ENCODE data around the gene MUL1. TPM values are rescaled to one million over a fixed set of nuclear protein-coding genes. Genes with fewer than 3 reads are reported as not detected.
A peak's percentile ranks its signal among the peaks of the same experiment; 100 is the strongest.

MUL1 gene
- 21.8 and 26.9 TPM in 2 replicates for total RNA-seq
- polyA plus RNA-seq: 25.7 and 31.9 TPM in 2 replicates
- polyA plus RNA-seq (2012): 25.5 and 34.3 TPM in 2 replicates
- 45.2 and 78.8 TPM in 2 replicates for polyA minus RNA-seq (ENCODE audit: low replicate concordance)

- Histone ChIP-seq H4K20me1 (ENCODE audit: control insufficient read depth, extremely low read depth, insufficient read depth, low read length) (peaks cover 2% of the 10 kb centered on the region), H3K27me3 (ENCODE audit: control insufficient read depth, insufficient read depth, low read length) (no peaks in the 10 kb centered on the region), H3K4me3 (replicated peaks in 1 of 4; ENCODE audit: control extremely low read depth in 1 of 4, insufficient read depth in 1 of 4, low read depth in 3 of 4, low read length in 4 of 4) (peak within 1 kb of the TSS; percentile 80 to 98 (median 91)), H2AFZ (ENCODE audit: low read length) (peak within 1 kb of the TSS; percentile 91), H3K4me2 (ENCODE audit: extremely low read depth, insufficient read depth, low read length) (peak within 1 kb of the TSS; percentile 84), H3K4me1 (ENCODE audit: control insufficient read depth, extremely low read depth, insufficient read depth, low read length) (peaks cover 2% of the 10 kb centered on the region), H3K27ac (ENCODE audit: insufficient read depth, low read length) (peak within 1 kb of the TSS; percentile 91), H3K79me2 (ENCODE audit: control insufficient read depth, insufficient read depth, low read length) (peaks cover 38% of the 10 kb centered on the region), H3K9ac (ENCODE audit: insufficient read depth, low read length) (peak within 1 kb of the TSS; percentile 82), H3K9me3 (ENCODE audit: control insufficient read depth, insufficient read depth, low read depth, low read length) (no peaks in the 10 kb centered on the region), H3K36me3 (ENCODE audit: control insufficient read depth, insufficient read depth, low read length) (peaks cover 3% of the 10 kb centered on the region)
- DNase-seq (ENCODE audit: low read depth in 2 of 2): peak; percentile 92 to 93
- no peak for TF ChIP-seq EZH2 (IDR thresholded peaks at IDR 0.05; ENCODE audit: low read length, missing control alignments)
- TF ChIP-seq, protein P1, sequence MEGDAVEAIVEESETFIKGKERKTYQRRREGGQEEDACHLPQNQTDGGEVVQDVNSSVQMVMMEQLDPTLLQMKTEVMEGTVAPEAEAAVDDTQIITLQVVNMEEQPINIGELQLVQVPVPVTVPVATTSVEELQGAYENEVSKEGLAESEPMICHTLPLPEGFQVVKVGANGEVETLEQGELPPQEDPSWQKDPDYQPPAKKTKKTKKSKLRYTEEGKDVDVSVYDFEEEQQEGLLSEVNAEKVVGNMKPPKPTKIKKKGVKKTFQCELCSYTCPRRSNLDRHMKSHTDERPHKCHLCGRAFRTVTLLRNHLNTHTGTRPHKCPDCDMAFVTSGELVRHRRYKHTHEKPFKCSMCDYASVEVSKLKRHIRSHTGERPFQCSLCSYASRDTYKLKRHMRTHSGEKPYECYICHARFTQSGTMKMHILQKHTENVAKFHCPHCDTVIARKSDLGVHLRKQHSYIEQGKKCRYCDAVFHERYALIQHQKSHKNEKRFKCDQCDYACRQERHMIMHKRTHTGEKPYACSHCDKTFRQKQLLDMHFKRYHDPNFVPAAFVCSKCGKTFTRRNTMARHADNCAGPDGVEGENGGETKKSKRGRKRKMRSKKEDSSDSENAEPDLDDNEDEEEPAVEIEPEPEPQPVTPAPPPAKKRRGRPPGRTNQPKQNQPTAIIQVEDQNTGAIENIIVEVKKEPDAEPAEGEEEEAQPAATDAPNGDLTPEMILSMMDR (conservative IDR thresholded peaks at IDR 0.05 in 1 of 2, IDR thresholded peaks at IDR 0.05 in 1 of 2; ENCODE audit: low read depth in 1 of 2, low read length in 2 of 2): no peak
Measured at GRCh38 chr1:20507564-20508410, at the start of gene MUL1. TSS of gene MUL1 (minus strand) at chr1:20508151. CDS start at chr1:20508024, 127 bp downstream.

GRCh38 chr1:20555758-20556120, 47.8 kb upstream of the MUL1 start:
- H4K20me1 ChIP-seq (ENCODE audit: control insufficient read depth, extremely low read depth, insufficient read depth, low read length): no peaks in the 10 kb centered on the region
- no peaks in the 10 kb centered on the region for H3K4me1 ChIP-seq (ENCODE audit: control insufficient read depth, extremely low read depth, insufficient read depth, low read length)
- no peak overlapping the region for H3K27ac ChIP-seq (ENCODE audit: insufficient read depth, low read length)
- H3K9me3 ChIP-seq (ENCODE audit: control insufficient read depth, insufficient read depth, low read depth, low read length): no peaks in the 10 kb centered on the region
- H3K27me3 ChIP-seq (ENCODE audit: control insufficient read depth, insufficient read depth, low read length): peaks cover 43% of the 10 kb centered on the region
- no peak overlapping the region for H3K4me3 ChIP-seq (replicated peaks in 1 of 4; ENCODE audit: control extremely low read depth in 1 of 4, insufficient read depth in 1 of 4, low read depth in 3 of 4, low read length in 4 of 4)
- H2AFZ ChIP-seq (ENCODE audit: low read length): no peak overlapping the region
- H3K36me3 ChIP-seq (ENCODE audit: control insufficient read depth, insufficient read depth, low read length): no peaks in the 10 kb centered on the region
- no peak overlapping the region for H3K9ac ChIP-seq (ENCODE audit: insufficient read depth, low read length)
- H3K79me2 ChIP-seq (ENCODE audit: control insufficient read depth, insufficient read depth, low read length): no peaks in the 10 kb centered on the region
- no peak overlapping the region for H3K4me2 ChIP-seq (ENCODE audit: extremely low read depth, insufficient read depth, low read length)
- TF ChIP-seq EZH2 (IDR thresholded peaks at IDR 0.05; ENCODE audit: low read length, missing control alignments): peak; percentile 61
- TF ChIP-seq, protein P1 (conservative IDR thresholded peaks at IDR 0.05 in 1 of 2, IDR thresholded peaks at IDR 0.05 in 1 of 2; ENCODE audit: low read depth in 1 of 2, low read length in 2 of 2): no peak
- no peak for DNase-seq (ENCODE audit: low read depth in 2 of 2)

GRCh38 chr1:20555025-20555757, 47.2 kb upstream of the MUL1 start:
- Histone ChIP-seq H3K27me3 (ENCODE audit: control insufficient read depth, insufficient read depth, low read length) (peaks cover 42% of the 10 kb centered on the region), H3K9me3 (ENCODE audit: control insufficient read depth, insufficient read depth, low read depth, low read length) (no peaks in the 10 kb centered on the region), H3K4me1 (ENCODE audit: control insufficient read depth, extremely low read depth, insufficient read depth, low read length) (no peaks in the 10 kb centered on the region), H3K9ac (ENCODE audit: insufficient read depth, low read length) (no peak overlapping the region), H3K4me2 (ENCODE audit: extremely low read depth, insufficient read depth, low read length) (no peak overlapping the region), H3K27ac (ENCODE audit: insufficient read depth, low read length) (no peak overlapping the region), H2AFZ (ENCODE audit: low read length) (no peak overlapping the region), H4K20me1 (ENCODE audit: control insufficient read depth, extremely low read depth, insufficient read depth, low read length) (no peaks in the 10 kb centered on the region), H3K36me3 (ENCODE audit: control insufficient read depth, insufficient read depth, low read length) (no peaks in the 10 kb centered on the region), H3K4me3 (replicated peaks in 1 of 4; ENCODE audit: control extremely low read depth in 1 of 4, insufficient read depth in 1 of 4, low read depth in 3 of 4, low read length in 4 of 4) (no peak overlapping the region), H3K79me2 (ENCODE audit: control insufficient read depth, insufficient read depth, low read length) (no peaks in the 10 kb centered on the region)
- no peak for TF ChIP-seq EZH2 (IDR thresholded peaks at IDR 0.05; ENCODE audit: low read length, missing control alignments)
- TF ChIP-seq, protein P1 (conservative IDR thresholded peaks at IDR 0.05 in 1 of 2, IDR thresholded peaks at IDR 0.05 in 1 of 2; ENCODE audit: low read depth in 1 of 2, low read length in 2 of 2): no peak
- peak in 1 of 2 donors; percentile 45 for DNase-seq (ENCODE audit: low read depth in 2 of 2)

All from fibroblast of lung (primary cell).